Mesodermal cell (in vitro differentiated cells): ENCODE measurements around the gene KRTAP10-1.

Experiments used
- H3K27ac ChIP-seq: 2 replicates; pipeline ENCODE4 v1.7.0; 2013; ENCODE audit warnings: mild to moderate bottlenecking, low read depth, low read length, moderate library complexity; ENCODE audit not compliant: severe bottlenecking
- H3K36me3 ChIP-seq: 2 replicates; pipeline ENCODE4 v1.7.1; 2013; ENCODE audit warnings: mild to moderate bottlenecking, low read length, moderate library complexity; ENCODE audit not compliant: control insufficient read depth, insufficient read depth
- H3K4me1 ChIP-seq: one replicate; pipeline ENCODE4 v1.7.1; 2013; ENCODE audit warnings: mild to moderate bottlenecking, low read length; ENCODE audit not compliant: insufficient read depth, control insufficient read depth, poor library complexity, severe bottlenecking
- H3K4me3 ChIP-seq: 2 replicates; pipeline ENCODE4 v1.7.0; 2013; ENCODE audit warnings: low read length, control low read depth, mild to moderate bottlenecking; ENCODE audit not compliant: insufficient read depth, poor library complexity, severe bottlenecking; ENCODE audit errors: extremely low read depth
- H3K9me3 ChIP-seq: 2 replicates; pipeline ENCODE4 v1.7.1; 2013; ENCODE audit warnings: mild to moderate bottlenecking, low read length, moderate library complexity; ENCODE audit not compliant: control insufficient read depth
- WGBS, 2 experiments: methylation state at CpG; one replicate each; pipeline ENCODE4 v1.1.5; 2013; ENCODE audit warnings: missing lambda C conversion rate in 2 of 2; ENCODE audit not compliant: insufficient coverage in 2 of 2; 5-methylcytosine and 5-hydroxymethylcytosine counted together

The KRTAP10-1 gene

DNA sequence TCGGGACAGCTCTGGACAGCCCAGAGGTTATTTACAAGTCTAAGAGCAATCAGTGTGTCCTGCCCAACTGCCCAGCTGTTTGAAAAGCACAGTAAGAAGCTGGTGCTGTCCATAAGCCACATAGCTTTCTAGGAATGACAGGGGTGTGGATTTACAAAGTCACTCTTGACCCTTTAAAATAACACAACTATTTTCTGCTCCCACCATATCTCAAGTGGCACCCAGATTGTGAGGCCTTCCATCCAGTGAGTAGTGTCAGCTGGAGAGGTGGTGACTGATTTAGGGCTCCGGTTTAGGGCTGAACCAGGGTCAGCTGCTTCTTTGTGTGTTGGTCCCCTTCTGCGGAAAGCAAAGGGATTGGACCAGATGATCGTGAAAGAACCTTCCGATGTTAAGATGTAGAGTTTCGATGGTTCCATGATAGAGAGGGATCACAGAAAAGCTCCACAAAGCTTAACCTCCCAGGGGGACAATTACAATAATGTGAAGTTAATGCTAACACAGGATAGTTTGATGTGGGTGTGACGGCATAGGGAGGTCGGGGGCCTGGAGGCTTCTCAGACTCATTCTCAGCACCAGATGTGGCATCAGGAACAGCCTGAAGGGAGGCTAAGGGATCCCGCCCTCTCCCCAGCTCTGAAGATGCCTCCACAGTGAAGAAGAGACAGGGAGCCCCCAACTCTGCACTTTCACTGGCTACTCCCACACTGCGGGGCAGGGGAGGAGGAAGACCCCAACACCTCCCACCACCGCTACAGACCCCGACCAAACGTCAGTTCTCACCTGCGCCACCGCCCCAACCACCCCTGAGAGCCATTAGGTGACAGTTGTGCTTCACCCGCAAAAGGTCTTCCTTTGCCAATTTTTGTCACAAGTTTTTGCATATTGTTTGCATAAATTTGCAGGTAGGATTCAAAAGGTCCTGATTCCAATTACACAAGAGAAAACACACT lies 44.1 kb downstream of the KRTAP10-1 start:
- H3K9me3 ChIP-seq: peaks cover 46% of the 10 kb centered on the region
- no peaks in the 10 kb centered on the region for H3K4me1 ChIP-seq
- no peak overlapping the region for H3K27ac ChIP-seq
- no peak overlapping the region for H3K4me3 ChIP-seq
- H3K36me3 ChIP-seq: no peaks in the 10 kb centered on the region
- WGBS, 2 experiments: 94% methylated on average over 13 of the region's 16 CpGs

DNA sequence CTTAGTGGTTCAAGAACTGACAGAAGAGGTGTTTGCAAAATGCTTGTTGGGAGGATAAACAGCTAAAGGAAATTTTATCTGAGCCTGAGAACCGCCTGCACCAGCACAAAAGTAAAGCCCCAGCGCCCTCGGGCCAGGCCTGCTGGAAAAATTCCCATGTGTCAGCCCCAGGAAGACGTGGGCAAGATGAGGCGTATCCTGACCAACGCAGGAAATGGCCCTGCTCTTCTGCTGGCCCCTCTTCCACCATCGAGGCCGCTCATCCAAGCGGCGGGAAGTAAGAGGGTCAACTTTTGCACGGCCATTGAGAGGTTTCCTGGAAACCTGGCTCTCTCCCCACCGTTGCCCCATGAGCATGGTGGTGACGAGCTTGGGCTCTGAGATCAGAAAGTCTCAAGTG lies 45.0 kb downstream of the KRTAP10-1 start:
- H3K27ac ChIP-seq: no peak overlapping the region
- WGBS, 2 experiments: 94 to 97% methylated on average over 13 of the region's 13 CpGs
- H3K4me1 ChIP-seq: no peaks in the 10 kb centered on the region
- no peak overlapping the region for H3K4me3 ChIP-seq
- H3K36me3 ChIP-seq: no peaks in the 10 kb centered on the region
- peaks cover 51% of the 10 kb centered on the region for H3K9me3 ChIP-seq

DNA sequence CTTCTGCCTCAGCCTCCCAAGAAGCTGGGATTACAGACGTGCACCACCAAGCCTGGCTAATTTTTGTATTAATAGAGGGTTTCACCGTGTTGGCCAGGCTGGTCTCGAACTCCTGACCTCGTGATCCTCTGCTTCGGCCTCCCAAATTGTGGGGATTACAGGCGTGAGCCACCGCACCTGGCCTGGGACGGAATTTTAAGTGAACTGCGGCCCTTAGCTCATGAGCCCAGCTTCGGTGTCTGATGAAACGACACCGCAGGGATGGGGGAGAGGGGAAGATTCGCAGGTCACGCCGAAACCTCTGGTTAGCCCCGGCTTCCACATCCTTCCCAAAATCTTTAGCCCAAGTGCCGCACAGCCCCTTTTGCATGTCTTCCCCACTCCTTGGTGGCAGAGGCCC lies 45.6 kb downstream of the KRTAP10-1 start:
- Histone ChIP-seq H3K4me1 (no peaks in the 10 kb centered on the region), H3K4me3 (no peak overlapping the region), H3K27ac (no peak overlapping the region), H3K9me3 (peaks cover 51% of the 10 kb centered on the region), H3K36me3 (no peaks in the 10 kb centered on the region)
- WGBS, 2 experiments: 81 to 93% methylated on average over 6 to 15 of the region's 17 CpGs

DNA sequence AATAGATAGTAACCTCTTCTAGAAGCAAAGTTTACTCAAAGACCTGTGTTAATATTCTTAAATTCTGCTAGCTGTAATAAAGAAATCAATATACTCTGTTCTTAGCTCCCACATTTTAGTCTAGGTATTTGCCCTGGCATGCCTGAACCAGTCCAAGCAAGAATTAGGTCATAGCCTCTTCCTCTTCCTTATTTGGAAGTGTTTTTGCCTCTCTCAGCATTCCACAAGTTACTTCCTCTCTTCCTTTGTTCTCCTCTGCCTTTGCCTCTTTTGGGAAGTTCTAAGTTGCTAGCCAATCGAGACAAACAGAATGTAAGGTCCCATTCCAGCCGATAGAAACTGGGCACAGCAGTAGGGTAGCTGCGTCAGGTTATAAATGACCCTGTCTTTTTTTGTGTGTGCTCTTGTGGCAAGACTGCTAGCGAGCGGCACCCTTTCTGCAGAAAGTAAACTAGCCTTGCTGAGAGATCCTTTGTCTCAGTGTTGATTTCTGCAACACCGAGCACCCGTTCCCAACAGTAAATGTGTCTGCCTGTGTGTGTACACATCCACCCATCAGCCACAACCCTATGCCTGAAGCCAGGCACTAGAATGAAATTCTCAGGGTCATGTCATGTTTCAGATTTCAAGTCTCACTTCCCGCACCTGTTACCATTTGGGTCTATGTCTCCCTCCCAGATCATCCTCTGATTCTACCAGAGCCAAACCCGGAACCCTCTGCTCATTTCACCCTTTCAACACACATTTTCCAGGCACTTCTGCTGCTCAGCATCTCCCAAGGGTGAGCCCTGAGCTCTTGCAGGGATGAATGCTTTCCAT lies 47.2 kb downstream of the KRTAP10-1 start:
- Histone ChIP-seq H3K27ac (no peak overlapping the region), H3K36me3 (no peaks in the 10 kb centered on the region), H3K9me3 (peaks cover 51% of the 10 kb centered on the region), H3K4me1 (no peaks in the 10 kb centered on the region), H3K4me3 (no peak overlapping the region)
- 84 to 97% methylated on average over 8 to 9 of the region's 9 CpGs for WGBS, 2 experiments

DNA sequence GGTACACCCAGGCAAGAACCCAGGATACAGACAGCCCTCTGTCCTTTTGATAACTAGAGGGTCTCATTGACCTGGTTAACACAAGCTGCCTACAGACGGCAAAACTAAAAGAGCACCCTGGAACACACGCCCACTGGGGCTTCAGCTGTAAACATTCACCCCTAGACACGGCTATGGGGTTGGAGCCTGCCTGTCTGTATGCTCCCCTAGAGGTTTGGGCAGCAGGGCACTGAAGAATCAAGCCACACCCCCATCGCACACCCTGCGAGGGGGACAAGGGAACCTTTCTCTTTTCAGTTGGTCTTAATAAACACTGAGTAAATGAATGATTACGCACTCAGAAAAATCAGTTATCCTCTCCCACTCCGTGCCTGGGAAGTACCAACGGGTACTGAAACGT lies 49.2 kb downstream of the KRTAP10-1 start:
- peaks cover 44% of the 10 kb centered on the region for H3K9me3 ChIP-seq
- 91 to 99% methylated on average over 4 to 6 of the region's 9 CpGs for WGBS, 2 experiments
- no peaks in the 10 kb centered on the region for H3K36me3 ChIP-seq
- no peaks in the 10 kb centered on the region for H3K4me1 ChIP-seq
- no peak overlapping the region for H3K27ac ChIP-seq
- no peak overlapping the region for H3K4me3 ChIP-seq

DNA sequence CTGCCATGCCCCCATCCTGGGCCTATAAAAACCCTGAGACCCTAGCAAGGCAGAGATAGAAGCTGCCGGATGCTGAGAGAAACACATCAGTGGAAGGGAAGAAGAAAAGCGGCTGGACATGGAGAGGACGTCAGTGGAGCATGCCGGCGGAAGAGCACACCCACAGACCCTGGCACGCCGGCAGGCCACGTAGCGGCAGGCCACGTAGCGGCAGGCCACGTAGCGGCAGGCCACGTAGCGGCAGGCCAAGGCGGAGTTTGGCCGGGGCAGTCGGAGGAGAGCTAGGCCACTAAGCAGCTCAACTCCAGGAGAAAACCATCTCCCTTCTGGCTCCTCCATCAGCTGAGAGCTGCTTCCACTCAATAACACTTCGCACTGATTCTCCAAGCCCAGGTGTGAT lies 49.6 kb downstream of the KRTAP10-1 start:
- Histone ChIP-seq H3K4me3 (no peak overlapping the region), H3K4me1 (no peaks in the 10 kb centered on the region), H3K36me3 (no peaks in the 10 kb centered on the region), H3K9me3 (peaks cover 39% of the 10 kb centered on the region), H3K27ac (no peak overlapping the region)
- WGBS, 2 experiments: 96 to 98% methylated on average over 10 to 16 of the region's 19 CpGs

DNA sequence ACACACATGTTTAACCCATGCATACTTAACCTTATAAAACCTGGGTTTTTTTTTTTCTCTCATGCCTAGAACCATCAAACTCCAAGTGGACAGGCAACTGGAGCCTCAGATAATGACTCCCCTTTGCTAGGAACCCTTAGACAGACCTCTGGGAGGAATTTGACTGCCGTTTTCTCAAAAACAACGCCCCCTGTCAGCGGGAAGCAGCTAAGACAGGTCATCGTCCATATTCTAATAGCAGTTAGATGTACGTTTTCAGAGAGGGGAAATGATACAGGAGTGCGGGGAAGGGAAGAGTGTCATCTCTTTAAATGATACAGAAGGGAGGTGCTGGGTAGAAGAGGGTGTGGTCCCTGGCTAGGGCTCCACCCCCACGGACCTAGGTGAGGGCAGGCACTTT lies 50.0 kb downstream of the KRTAP10-1 start:
- peaks cover 38% of the 10 kb centered on the region for H3K9me3 ChIP-seq
- H3K27ac ChIP-seq: no peak overlapping the region
- no peak overlapping the region for H3K4me3 ChIP-seq
- no peaks in the 10 kb centered on the region for H3K4me1 ChIP-seq
- H3K36me3 ChIP-seq: no peaks in the 10 kb centered on the region
- 36 to 43% methylated on average over 5 to 6 of the region's 7 CpGs for WGBS, 2 experiments
